Measurements from ENCODE around the gene PCNP. TPM values are rescaled to one million over a fixed set of nuclear protein-coding genes. Genes with fewer than 3 reads are reported as not detected.
"Not testable (repeated sequence)": the region's sequence is repeated elsewhere in the genome, so short reads cannot be mapped to it uniquely, and the experiment has no call there.

PCNP gene
- total RNA-seq, 1 donor from 2014 or later: 72.0 TPM

DNA sequence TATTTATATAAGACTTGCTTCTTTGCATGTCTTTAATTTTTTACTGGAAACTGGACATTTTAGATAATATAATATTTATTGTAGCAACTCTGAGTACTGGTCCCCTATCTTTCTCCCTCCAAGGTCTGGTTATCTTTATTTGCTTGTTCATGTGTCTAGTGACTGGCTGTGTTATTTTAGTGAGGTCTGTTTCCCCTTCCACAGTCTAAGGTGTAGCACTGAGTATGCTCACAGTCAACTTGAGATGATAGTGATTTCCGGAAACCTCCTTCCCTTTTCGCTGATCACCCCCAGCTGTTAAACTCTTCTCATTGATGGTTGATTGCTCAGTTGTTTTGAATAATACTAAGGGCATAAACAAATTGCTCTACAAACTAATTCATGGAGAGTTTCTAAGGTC lies 37.0 kb downstream of the PCNP start:
- H3K27me3 ChIP-seq (ENCODE audit: control insufficient read depth in 3 of 3, insufficient read depth in 3 of 3, low read length in 3 of 3): no peaks in the 10 kb centered on the region
- H3K9me3 ChIP-seq (ENCODE audit: control insufficient read depth in 3 of 3, low read length in 3 of 3): no peaks in the 10 kb centered on the region
- H3K4me3 ChIP-seq (ENCODE audit: low read length in 3 of 3): no peak overlapping the region
- no peaks in the 10 kb centered on the region for H3K36me3 ChIP-seq (ENCODE audit: control insufficient read depth in 3 of 3, insufficient read depth in 3 of 3, low read length in 3 of 3)
- no peak overlapping the region for H3K9ac ChIP-seq (ENCODE audit: low read depth in 1 of 3, low read length in 3 of 3)
- no peak overlapping the region for H3K27ac ChIP-seq (ENCODE audit: low read depth, low read length)
- H3K4me1 ChIP-seq (ENCODE audit: control insufficient read depth in 3 of 3, insufficient read depth in 3 of 3, low read length in 3 of 3): no peaks in the 10 kb centered on the region

DNA sequence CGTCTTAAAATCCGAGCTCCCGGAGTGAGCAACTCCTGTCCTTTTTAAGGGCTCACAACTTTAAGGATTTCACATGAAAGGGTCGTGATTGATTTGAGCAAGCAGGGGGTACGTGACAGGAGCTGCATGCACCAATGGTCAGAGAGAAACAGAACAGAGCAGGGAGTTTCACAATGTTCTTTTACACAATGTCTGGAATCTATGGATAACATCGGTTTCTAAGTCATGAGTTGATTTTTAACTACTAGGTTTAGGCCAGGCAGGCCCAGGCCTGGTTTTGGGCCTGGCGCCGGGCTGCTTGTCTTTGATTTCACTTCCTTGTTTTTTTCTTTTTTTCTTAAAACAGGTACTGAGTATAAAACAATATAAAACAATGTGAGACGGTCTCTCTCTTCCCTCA lies 39.0 kb downstream of the PCNP start:
- not testable (repeated sequence) for H3K4me3 ChIP-seq (ENCODE audit: low read length in 3 of 3); H3K27me3 ChIP-seq (ENCODE audit: control insufficient read depth in 3 of 3, insufficient read depth in 3 of 3, low read length in 3 of 3); H3K9ac ChIP-seq (ENCODE audit: low read depth in 1 of 3, low read length in 3 of 3); H3K4me1 ChIP-seq (ENCODE audit: control insufficient read depth in 3 of 3, insufficient read depth in 3 of 3, low read length in 3 of 3); H3K27ac ChIP-seq (ENCODE audit: low read depth, low read length); H3K9me3 ChIP-seq (ENCODE audit: control insufficient read depth in 3 of 3, low read length in 3 of 3); H3K36me3 ChIP-seq (ENCODE audit: control insufficient read depth in 3 of 3, insufficient read depth in 3 of 3, low read length in 3 of 3)

DNA sequence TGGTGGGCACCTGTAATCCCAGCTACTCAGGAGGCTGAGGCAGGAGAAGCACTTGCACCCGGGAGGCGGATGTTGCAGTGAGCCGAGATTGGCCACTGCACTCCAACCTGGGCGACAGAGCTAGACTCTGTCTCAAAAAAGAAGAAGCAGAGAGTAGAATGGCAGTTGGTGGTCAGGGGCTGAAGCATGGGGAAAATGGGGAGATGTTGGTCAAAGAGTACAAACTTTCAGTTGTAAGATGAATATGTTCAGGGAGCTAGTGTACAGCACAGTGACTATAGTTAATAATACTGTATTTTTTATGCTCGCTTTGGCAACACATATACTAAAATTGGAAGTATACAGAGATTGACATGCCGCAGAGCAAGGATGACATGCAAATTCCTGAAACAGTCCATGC lies 41.5 kb downstream of the PCNP start:
- H3K27ac ChIP-seq (ENCODE audit: low read depth, low read length): no peak overlapping the region
- no peaks in the 10 kb centered on the region for H3K4me1 ChIP-seq (ENCODE audit: control insufficient read depth in 3 of 3, insufficient read depth in 3 of 3, low read length in 3 of 3)
- no peaks in the 10 kb centered on the region for H3K27me3 ChIP-seq (ENCODE audit: control insufficient read depth in 3 of 3, insufficient read depth in 3 of 3, low read length in 3 of 3)
- no peaks in the 10 kb centered on the region for H3K9me3 ChIP-seq (ENCODE audit: control insufficient read depth in 3 of 3, low read length in 3 of 3)
- H3K36me3 ChIP-seq (ENCODE audit: control insufficient read depth in 3 of 3, insufficient read depth in 3 of 3, low read length in 3 of 3): no peaks in the 10 kb centered on the region
- no peak overlapping the region for H3K9ac ChIP-seq (ENCODE audit: low read depth in 1 of 3, low read length in 3 of 3)
- no peak overlapping the region for H3K4me3 ChIP-seq (ENCODE audit: low read length in 3 of 3)

DNA sequence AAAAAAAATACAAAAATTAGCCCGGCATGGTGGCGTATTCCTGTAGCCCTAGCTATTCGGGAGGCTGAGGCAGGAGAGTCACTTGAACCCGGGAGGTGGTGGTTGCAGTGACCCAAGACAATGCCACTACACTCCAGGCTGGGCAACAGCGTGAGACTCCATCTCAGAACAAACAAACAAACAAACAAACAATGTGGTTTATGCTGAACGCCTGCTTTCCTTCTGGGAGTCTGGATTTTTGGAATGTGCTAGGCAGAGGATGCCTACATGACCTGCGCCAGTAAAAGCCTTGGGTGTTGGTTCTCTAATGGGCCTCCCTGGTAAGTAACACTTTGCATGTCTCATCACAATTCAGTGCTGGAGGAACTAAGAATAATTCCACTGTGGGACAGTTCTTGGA lies 43.5 kb downstream of the PCNP start:
- no peaks in the 10 kb centered on the region for H3K9me3 ChIP-seq (ENCODE audit: control insufficient read depth in 3 of 3, low read length in 3 of 3)
- no peaks in the 10 kb centered on the region for H3K27me3 ChIP-seq (ENCODE audit: control insufficient read depth in 3 of 3, insufficient read depth in 3 of 3, low read length in 3 of 3)
- H3K4me1 ChIP-seq (ENCODE audit: control insufficient read depth in 3 of 3, insufficient read depth in 3 of 3, low read length in 3 of 3): no peaks in the 10 kb centered on the region
- H3K4me3 ChIP-seq (ENCODE audit: low read length in 3 of 3): no peak overlapping the region
- H3K36me3 ChIP-seq (ENCODE audit: control insufficient read depth in 3 of 3, insufficient read depth in 3 of 3, low read length in 3 of 3): no peaks in the 10 kb centered on the region
- H3K9ac ChIP-seq (ENCODE audit: low read depth in 1 of 3, low read length in 3 of 3): no peak overlapping the region
- H3K27ac ChIP-seq (ENCODE audit: low read depth, low read length): no peak overlapping the region

DNA sequence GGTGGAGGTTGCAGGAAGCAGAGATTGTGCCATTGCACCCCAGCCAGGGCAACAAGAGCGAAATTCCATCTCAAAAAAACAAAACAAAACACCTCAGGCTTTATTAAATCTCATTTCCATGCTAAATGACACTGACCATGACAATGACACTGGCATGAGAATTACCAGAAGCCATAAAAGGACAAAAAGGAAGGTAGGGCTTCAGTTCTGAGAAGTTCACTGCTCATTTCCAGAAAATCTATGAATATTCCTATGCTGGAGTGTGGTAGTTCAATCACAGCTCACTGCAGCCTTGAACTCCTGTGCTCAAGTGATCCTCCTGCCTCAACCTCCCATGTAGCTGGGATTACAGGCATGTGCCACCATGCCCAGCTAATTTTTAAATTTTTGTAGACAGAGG lies 44.7 kb downstream of the PCNP start:
- H3K4me1 ChIP-seq (ENCODE audit: control insufficient read depth in 3 of 3, insufficient read depth in 3 of 3, low read length in 3 of 3): no peaks in the 10 kb centered on the region
- no peaks in the 10 kb centered on the region for H3K36me3 ChIP-seq (ENCODE audit: control insufficient read depth in 3 of 3, insufficient read depth in 3 of 3, low read length in 3 of 3)
- H3K27me3 ChIP-seq (ENCODE audit: control insufficient read depth in 3 of 3, insufficient read depth in 3 of 3, low read length in 3 of 3): no peaks in the 10 kb centered on the region
- H3K27ac ChIP-seq (ENCODE audit: low read depth, low read length): no peak overlapping the region
- no peaks in the 10 kb centered on the region for H3K9me3 ChIP-seq (ENCODE audit: control insufficient read depth in 3 of 3, low read length in 3 of 3)
- no peak overlapping the region for H3K4me3 ChIP-seq (ENCODE audit: low read length in 3 of 3)
- no peak overlapping the region for H3K9ac ChIP-seq (ENCODE audit: low read depth in 1 of 3, low read length in 3 of 3)

DNA sequence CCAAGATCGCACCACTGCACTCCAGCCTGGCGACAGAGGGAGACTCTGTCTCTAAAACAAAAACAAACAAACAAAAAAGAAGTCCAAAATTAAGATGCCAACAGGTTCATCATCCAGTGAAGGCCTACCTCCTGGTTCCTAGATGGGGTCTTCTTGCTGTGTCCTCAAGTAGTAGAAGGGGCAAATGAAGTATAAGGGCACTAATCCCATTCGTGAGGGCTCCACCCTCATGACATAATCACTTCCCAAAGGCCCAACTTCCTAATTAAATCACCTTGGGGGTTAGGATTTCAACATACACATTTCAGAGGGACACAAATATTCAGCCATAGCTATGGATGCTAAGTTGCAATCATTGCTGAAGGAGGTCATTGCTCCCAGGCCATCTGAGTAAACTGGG lies 45.8 kb downstream of the PCNP start:
- Histone ChIP-seq H3K9ac (ENCODE audit: low read depth in 1 of 3, low read length in 3 of 3) (no peak overlapping the region), H3K4me3 (ENCODE audit: low read length in 3 of 3) (no peak overlapping the region), H3K9me3 (ENCODE audit: control insufficient read depth in 3 of 3, low read length in 3 of 3) (no peaks in the 10 kb centered on the region), H3K36me3 (ENCODE audit: control insufficient read depth in 3 of 3, insufficient read depth in 3 of 3, low read length in 3 of 3) (no peaks in the 10 kb centered on the region), H3K27me3 (ENCODE audit: control insufficient read depth in 3 of 3, insufficient read depth in 3 of 3, low read length in 3 of 3) (no peaks in the 10 kb centered on the region), H3K27ac (ENCODE audit: low read depth, low read length) (no peak overlapping the region), H3K4me1 (ENCODE audit: control insufficient read depth in 3 of 3, insufficient read depth in 3 of 3, low read length in 3 of 3) (no peaks in the 10 kb centered on the region)

DNA sequence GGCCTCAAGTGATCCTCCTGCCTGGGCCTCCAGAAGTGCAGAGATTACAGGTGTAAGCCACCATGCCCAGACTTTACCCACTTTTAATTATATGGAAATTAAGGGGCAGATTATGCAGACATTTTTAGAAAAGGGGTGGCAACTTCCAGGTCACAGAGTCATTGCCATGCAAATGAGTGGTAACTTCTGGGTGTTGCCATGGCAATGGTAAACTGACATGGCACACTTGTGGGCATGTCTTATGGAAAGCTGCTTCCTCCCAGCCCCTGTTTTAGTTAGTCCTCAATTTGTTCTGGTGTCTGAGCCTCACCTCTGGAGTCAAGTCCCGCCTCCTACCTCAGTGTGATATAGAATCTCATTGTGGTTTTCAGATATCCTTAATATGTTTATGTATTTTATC lies 49.7 kb downstream of the PCNP start:
- Histone ChIP-seq H3K27me3 (ENCODE audit: control insufficient read depth in 3 of 3, insufficient read depth in 3 of 3, low read length in 3 of 3) (no peaks in the 10 kb centered on the region), H3K4me3 (ENCODE audit: low read length in 3 of 3) (no peak overlapping the region), H3K9me3 (ENCODE audit: control insufficient read depth in 3 of 3, low read length in 3 of 3) (no peaks in the 10 kb centered on the region), H3K27ac (ENCODE audit: low read depth, low read length) (no peak overlapping the region), H3K9ac (ENCODE audit: low read depth in 1 of 3, low read length in 3 of 3) (no peak overlapping the region), H3K4me1 (ENCODE audit: control insufficient read depth in 3 of 3, insufficient read depth in 3 of 3, low read length in 3 of 3) (no peaks in the 10 kb centered on the region), H3K36me3 (ENCODE audit: control insufficient read depth in 3 of 3, insufficient read depth in 3 of 3, low read length in 3 of 3) (no peaks in the 10 kb centered on the region)

DNA sequence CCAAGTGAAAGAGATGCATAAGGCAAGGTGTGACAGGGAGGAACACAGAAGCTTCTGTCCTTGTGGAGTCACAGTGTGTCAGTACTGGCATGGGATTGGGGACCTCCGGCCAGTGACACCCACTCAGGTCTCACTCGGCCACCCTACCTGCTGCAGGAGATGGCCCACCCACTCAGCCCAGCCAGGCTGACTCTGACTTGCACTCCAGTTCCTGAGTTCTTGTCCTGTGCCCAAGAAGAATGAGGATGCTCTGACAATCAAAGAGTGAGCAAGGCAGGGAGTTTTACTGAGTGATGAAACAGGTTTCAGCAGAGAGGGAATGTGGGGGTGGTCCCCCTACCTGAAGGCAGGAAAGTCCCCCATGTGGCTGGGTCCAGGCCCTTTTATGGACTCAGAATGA lies 50.9 kb downstream of the PCNP start:
- H3K27me3 ChIP-seq (ENCODE audit: control insufficient read depth in 3 of 3, insufficient read depth in 3 of 3, low read length in 3 of 3): no peaks in the 10 kb centered on the region

DNA sequence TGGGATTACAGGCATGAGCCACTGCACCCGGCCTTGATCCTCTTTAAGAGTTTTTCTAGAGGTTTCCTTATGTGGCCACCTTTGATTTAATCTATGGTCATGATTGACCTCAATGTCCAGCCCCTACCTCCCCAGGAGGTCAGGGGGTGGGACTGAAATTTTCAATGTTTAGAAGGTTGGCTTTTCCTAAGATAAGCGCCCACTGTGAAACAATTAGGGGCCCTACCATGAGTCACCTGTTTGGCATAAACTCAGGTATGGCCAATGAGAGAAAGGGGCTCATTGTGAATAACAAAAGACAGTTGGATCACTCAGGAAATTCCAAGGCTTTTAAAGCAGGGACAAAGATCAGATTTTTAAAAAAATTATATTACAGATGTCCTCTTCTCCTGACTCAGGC lies 51.9 kb downstream of the PCNP start:
- Histone ChIP-seq H3K9me3 (ENCODE audit: control insufficient read depth in 3 of 3, low read length in 3 of 3) (no peaks in the 10 kb centered on the region), H3K9ac (ENCODE audit: low read depth in 1 of 3, low read length in 3 of 3) (no peak overlapping the region), H3K4me3 (ENCODE audit: low read length in 3 of 3) (no peak overlapping the region), H3K4me1 (ENCODE audit: control insufficient read depth in 3 of 3, insufficient read depth in 3 of 3, low read length in 3 of 3) (no peaks in the 10 kb centered on the region), H3K27me3 (ENCODE audit: control insufficient read depth in 3 of 3, insufficient read depth in 3 of 3, low read length in 3 of 3) (no peaks in the 10 kb centered on the region), H3K36me3 (ENCODE audit: control insufficient read depth in 3 of 3, insufficient read depth in 3 of 3, low read length in 3 of 3) (no peaks in the 10 kb centered on the region), H3K27ac (ENCODE audit: low read depth, low read length) (no peak overlapping the region)

More for the DNA sequence above, 50.9 kb downstream of the PCNP start:
- Histone ChIP-seq H3K9me3 (ENCODE audit: control insufficient read depth in 3 of 3, low read length in 3 of 3) (no peaks in the 10 kb centered on the region), H3K9ac (ENCODE audit: low read depth in 1 of 3, low read length in 3 of 3) (no peak overlapping the region), H3K4me3 (ENCODE audit: low read length in 3 of 3) (no peak overlapping the region), H3K27ac (ENCODE audit: low read depth, low read length) (no peak overlapping the region), H3K36me3 (ENCODE audit: control insufficient read depth in 3 of 3, insufficient read depth in 3 of 3, low read length in 3 of 3) (no peaks in the 10 kb centered on the region), H3K4me1 (ENCODE audit: control insufficient read depth in 3 of 3, insufficient read depth in 3 of 3, low read length in 3 of 3) (no peaks in the 10 kb centered on the region)

DNA sequence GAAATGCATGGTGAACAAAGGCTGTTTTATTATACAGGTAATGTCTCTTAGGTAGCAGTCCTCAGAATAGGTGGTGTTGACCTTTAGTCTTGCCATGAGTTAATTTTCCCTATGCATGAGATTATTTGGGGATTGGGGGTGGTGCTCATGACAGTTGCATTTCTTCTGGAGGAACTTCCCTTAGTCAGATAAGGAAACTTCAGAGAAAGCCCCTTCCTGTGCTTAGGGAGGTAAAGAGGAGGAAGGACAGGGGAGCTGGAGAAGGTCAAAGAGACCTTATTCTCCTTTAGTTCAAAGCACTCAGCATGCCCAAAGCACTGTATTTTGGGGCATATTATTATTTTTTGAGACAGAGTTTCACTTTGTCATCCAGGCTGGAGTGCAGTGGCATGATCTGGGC lies 55.2 kb downstream of the PCNP start:
- no peak overlapping the region for H3K27ac ChIP-seq (ENCODE audit: low read depth, low read length)
- no peak overlapping the region for H3K4me3 ChIP-seq (ENCODE audit: low read length in 3 of 3)
- H3K9me3 ChIP-seq (ENCODE audit: control insufficient read depth in 3 of 3, low read length in 3 of 3): no peaks in the 10 kb centered on the region
- H3K9ac ChIP-seq (ENCODE audit: low read depth in 1 of 3, low read length in 3 of 3): no peak overlapping the region
- H3K4me1 ChIP-seq (ENCODE audit: control insufficient read depth in 3 of 3, insufficient read depth in 3 of 3, low read length in 3 of 3): no peaks in the 10 kb centered on the region
- H3K36me3 ChIP-seq (ENCODE audit: control insufficient read depth in 3 of 3, insufficient read depth in 3 of 3, low read length in 3 of 3): no peaks in the 10 kb centered on the region
- no peaks in the 10 kb centered on the region for H3K27me3 ChIP-seq (ENCODE audit: control insufficient read depth in 3 of 3, insufficient read depth in 3 of 3, low read length in 3 of 3)

Data from skeletal muscle tissue (tissue), 4 donors.